ENCODE data around the gene CUBN.

The CUBN gene

GRCh38 chr10:17129741-17130140, at the start of gene CUBN:
CUBN (minus strand) TSS chr10:17129811; CDS start chr10:17129765, 46 bp downstream.
- no peak for DNase-seq (ENCODE audit: low read depth in 2 of 2)

- DNase-seq (ENCODE audit: low read depth in 2 of 2) = no peak
These were observed 49.4 kb upstream of the CUBN start for GRCh38 chr10:17179002-17179401.

DNA sequence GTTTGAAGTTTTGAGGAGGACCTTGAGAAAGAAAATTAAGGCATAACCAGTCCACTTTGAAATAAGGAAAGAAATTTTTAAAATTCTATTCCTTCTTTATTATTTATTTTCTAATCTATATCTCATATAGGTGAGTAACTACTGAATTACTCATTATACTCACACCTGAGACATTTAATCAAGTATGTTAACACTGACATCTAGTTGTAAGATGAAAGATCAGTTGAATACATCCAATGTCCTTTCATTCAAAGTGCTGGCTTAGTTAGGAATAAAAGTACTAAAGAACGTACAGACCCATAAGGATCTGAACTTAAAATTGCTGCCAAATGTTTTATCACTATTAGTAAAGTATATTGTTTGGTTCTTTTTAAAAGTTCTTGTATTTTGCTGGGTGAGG, 48.4 kb upstream of the CUBN start:
- no peak for DNase-seq (ENCODE audit: low read depth in 2 of 2)

- DNase-seq (ENCODE audit: low read depth in 2 of 2) = no peak
These were observed 47.4 kb upstream of the CUBN start for GRCh38 chr10:17177014-17177413.

GRCh38 chr10:17176091-17176490, 46.5 kb upstream of the CUBN start:
- DNase-seq (ENCODE audit: low read depth in 2 of 2) = no peak

- no peak for DNase-seq (ENCODE audit: low read depth in 2 of 2)
These were observed 45.9 kb upstream of the CUBN start for GRCh38 chr10:17175551-17175950.

GRCh38 chr10:17174626-17175025, 45.0 kb upstream of the CUBN start:
- no peak for DNase-seq (ENCODE audit: low read depth in 2 of 2)

DNA sequence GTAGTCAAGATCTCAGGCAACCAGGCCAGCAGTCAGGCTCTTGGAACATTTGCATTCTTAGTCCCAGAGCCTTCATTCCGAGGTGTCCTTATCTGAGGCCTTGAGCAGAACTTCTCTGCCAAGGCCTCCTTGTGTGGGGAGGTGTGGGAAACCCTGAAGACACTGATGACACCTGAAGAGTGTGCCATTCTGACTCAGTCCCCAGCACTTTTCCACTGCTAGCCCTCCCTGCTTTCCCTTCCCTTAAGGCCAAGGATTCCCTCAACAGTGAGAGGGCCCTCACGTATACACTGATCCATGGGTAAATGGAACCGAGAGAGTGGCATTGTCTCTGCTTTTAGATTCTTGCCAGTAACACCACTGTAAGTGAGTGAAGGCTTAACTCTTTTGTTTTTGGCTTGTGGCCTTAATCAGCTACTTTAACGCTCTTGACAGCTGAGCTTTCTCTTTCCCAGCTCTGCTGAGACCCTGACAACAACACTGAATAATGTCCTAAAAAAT, 41.6 kb upstream of the CUBN start:
- no peak for DNase-seq (ENCODE audit: low read depth in 2 of 2)

GRCh38 chr10:17169803-17170202, 40.2 kb upstream of the CUBN start:
- DNase-seq (ENCODE audit: low read depth in 2 of 2) = no peak

DNA sequence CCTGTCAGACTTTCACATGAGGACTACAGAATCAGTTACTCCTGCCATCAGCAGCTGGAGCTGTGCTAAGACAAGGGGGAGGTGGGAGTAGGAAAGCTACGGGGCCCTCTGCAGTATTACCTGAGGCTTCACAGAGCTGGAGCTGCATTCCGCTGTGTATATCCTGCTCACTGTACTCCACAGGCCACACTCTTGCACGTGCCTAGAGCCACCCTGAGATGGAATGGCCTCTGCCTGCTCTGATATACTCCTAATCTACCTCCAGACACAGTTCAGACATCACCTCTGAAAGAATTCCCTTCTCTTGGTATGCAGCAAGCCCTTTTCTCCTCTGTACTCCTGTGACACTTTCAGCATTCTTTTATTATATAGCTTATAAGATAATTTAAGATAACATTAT, 37.1 kb upstream of the CUBN start:
- DNase-seq (ENCODE audit: low read depth in 2 of 2) = no peak

DNA sequence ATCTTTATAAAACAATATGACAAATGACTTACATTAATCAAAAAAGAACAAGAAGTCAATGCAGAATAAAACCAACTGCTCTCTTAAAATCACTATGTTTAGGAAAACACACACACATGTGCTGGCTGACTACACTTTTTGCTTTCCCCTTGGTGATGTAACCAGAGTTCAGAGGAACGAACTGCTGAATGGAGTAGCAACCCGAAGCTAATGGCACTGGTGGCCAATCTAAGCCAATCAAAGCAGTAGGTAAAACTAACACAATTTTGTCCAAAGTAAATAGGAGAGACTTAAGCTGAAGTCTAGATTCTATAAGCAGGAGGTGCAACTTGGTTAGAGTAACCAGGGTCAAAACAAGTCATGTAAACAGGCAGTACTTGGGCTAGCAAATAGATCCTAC, 33.2 kb upstream of the CUBN start:
- DNase-seq (ENCODE audit: low read depth in 2 of 2) = no peak

DNA sequence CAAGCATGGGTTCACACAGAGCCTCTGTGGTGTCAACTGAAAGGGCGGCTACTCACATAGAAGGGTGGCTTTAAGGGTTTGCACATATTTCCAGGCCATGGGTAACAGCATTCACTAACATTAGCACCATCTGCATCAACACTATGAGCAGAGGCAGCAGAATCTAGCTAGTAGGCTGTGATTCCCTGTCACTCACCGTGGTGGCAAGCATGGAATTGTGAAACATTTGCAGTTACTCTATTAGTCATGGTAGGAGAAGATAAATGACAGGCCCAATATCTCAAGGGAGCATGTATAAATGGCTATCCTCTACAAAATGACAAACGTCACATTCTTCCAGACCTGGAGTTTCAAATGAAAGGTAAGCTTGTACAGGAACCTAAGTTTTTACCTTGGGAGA, 32.2 kb upstream of the CUBN start:
- DNase-seq (ENCODE audit: low read depth in 2 of 2) = no peak

DNA sequence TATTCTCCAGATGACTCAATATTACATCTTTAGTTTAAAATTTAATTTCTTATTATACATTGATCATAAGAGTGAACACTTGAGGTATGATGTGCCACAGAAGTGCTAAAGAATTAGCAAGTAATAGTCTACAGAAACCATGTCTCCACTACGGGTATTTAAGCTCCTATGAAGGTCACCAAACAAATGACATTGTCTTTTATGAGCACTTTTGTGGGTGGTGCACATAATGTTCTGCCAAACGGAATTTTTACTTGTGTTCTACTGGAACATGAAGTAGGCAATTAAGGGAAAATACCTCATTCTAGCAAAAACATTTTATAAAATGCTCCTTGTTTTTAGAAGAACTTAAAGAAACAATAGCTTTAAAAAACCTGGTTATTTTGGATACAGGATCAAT, 27.4 kb upstream of the CUBN start:
- no peak for DNase-seq (ENCODE audit: low read depth in 2 of 2)

DNA sequence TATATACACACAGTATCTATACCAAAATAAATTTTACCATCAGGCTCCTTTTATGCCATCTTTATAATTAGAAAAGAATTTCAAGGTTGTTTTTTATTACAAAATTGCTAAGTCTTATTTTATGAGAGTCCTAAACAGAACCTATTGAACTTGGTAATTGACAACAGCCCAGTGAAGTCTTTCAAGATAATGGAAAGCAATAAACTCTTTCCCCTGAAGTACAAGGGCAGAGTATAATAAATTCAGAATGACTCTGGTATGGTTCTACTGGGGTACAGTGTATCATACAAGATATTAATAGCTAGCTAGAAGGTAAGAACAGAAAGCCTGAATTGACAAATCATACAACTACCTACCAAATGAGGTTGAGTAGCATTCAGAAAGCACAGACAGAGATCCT, 26.2 kb upstream of the CUBN start:
- no peak for DNase-seq (ENCODE audit: low read depth in 2 of 2)

DNA sequence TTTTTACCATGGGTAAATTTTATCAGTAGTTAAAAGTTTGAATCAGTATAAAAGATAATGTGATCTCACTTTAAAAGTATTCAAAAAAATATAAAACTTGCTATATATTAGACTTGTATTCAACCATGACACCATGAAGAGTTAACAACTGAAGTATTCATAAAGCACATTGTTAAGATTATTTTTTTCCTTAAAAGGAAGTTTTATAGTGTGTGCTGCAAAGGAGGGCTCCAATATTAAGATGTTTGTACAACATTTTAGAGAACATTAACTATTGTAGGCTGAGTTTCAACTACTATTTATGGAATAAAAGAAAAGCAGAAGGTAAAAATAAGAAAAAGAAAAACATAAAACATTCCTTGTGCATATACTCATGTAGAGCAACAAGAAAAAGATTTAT, 24.5 kb upstream of the CUBN start:
- DNase-seq (ENCODE audit: low read depth in 2 of 2) = no peak

DNA sequence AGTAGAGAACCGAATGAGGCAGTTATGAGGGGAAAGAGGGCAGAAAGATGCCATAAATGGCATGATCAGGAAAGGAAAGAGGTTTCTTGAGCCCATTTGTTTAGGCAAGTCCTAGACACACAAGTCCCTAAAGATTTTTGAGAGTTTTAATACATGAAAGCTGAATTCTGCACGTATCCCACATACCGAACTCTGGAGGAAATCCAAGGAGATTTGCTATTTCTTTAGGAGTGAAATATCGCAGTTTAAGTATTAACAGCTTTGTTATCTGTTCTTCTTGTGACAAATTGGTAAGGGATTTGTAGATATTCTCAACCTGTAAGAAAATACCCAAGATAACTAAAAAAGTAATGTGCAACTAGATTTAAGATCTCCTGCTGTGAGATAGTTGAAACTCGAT, 23.7 kb upstream of the CUBN start:
- no peak for DNase-seq (ENCODE audit: low read depth in 2 of 2)

GRCh38 chr10:17151716-17152115, 22.1 kb upstream of the CUBN start:
- DNase-seq (ENCODE audit: low read depth in 2 of 2) = no peak

- no peak for DNase-seq (ENCODE audit: low read depth in 2 of 2)
These were observed 18.4 kb upstream of the CUBN start for GRCh38 chr10:17147884-17148489.

- DNase-seq (ENCODE audit: low read depth in 2 of 2) = no peak
These were observed 17.3 kb upstream of the CUBN start for GRCh38 chr10:17146892-17147291.

DNA sequence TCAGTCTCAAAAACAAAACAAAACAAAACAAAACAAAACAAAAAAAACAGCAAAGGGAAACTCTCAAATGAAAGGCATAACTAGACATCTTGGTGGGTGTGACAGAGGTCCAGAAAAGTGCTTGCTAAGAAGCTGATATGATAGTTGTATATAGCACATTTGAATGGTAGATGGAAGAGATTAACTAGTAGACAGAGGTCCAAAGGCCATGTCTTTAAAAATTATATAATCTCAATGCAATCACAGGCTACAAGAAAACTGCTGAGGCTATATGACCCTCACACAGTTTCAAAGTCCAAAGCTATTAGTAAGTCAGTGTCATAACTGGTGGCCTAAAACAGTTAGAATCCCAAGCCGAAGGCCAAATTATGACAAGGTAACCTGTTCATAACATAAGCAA, 15.6 kb upstream of the CUBN start:
- no peak for DNase-seq (ENCODE audit: low read depth in 2 of 2)

DNA sequence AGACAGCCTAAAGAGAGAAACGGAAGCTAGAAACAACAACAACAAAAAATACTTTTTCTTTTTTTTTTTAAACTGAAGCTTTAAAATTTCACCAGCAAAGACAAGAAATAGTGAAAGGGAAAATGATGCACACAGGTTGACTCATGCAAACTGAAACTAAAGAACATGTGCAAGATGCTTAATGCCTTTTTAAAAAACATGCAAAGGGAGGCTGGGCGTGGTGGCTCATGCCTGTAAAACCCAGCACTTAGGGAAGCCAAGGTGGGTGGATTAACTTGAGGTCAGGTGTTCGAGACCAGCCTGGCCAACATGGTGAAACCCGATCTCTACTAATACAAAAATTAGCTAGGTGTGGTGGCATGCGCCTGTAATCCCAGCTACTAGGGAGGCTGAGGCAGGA, 15.1 kb upstream of the CUBN start:
- peak; percentile 42 to 49 for DNase-seq (ENCODE audit: low read depth in 2 of 2)

DNA sequence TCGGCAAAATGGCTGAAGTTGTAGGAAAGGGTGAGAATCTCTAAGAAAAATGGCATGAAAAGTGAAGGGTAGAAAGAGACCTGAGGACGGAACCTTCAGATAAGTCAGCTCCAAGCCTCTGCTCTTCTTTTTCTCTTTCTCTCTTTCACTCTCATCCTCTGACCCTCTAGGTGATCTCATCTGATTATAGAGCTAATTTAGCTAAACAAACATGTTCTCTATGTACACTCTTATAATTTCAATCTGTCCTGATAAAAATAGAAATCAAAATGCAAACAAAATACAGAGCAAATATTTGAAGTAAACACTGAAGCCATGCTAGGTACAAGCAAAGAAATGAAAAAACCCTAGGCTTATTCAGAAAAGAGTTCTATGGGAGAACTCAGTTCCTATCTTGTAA, 14.4 kb upstream of the CUBN start:
- no peak for DNase-seq (ENCODE audit: low read depth in 2 of 2)

DNA sequence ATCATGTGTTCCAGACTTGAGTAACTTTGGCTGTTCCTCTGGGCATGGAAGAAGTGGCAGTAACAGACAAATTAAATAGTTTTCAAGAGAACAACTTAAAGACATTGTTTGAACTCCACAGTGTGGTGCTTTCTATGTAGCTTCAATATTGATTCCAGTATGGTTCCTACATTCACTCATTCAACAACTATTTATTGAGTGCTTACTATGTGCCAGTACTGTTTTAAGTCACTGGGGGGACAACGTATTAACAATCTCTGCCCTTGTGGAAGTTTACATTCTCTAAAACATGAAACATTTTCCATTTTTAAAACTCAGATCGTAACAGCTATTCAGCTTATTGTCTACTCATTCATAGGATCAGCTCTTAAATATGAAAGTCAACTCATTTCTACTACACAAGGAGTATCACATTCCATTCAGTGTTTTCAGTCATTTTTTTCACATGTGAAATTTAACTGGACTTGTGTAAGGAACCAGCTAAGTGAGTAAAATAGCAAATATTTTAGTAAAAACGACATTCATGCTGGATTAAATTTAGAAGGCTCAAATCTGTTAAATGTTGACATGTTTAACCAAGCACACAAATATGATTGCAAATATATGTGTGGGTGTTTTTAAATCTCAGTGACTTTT, 13.6 kb upstream of the CUBN start:
- DNase-seq (ENCODE audit: low read depth in 2 of 2) = no peak

All from activated CD4-positive, alpha-beta T cell treated with anti-CD3 and anti-CD28 coated beads for 24 hours (primary cell).